Stimulated activated CD4-positive, alpha-beta T cell treated with anti-CD3 and anti-CD28 coated beads, Interleukin-2, amount 100 ng/mL, for 4 hours (primary cell): ENCODE measurements around the gene TUBB8.
"Not testable (repeated sequence)": the region's sequence is repeated elsewhere in the genome, so short reads cannot be mapped to it uniquely, and the experiment has no call there.

Experiments used
- DNase-seq: peaks from one replicate; pipeline ENCODE4 v3.0.0-alpha.2; 2020; ENCODE audit warnings: low read depth

TUBB8 gene

GRCh38 chr10:47864-48263 is 1.2 kb downstream of the TUBB8 start:
- DNase-seq: not testable (repeated sequence)

GRCh38 chr10:13315-13635 is 35.8 kb downstream of the TUBB8 start:
- DNase-seq: not testable (repeated sequence)

- not testable (repeated sequence) for DNase-seq
Observed at GRCh38 chr10:12444-13314, 36.4 kb downstream of the TUBB8 start.

GRCh38 chr10:11260-11659 is 37.8 kb downstream of the TUBB8 start:
- DNase-seq: not testable (repeated sequence)

- not testable (repeated sequence) for DNase-seq
Observed at GRCh38 chr10:10261-10971, 38.7 kb downstream of the TUBB8 start.
